ENCODE data around the gene PERM1. TPM values are rescaled to one million over a fixed set of nuclear protein-coding genes. Genes with fewer than 3 reads are reported as not detected.
"Not testable (repeated sequence)": the region's sequence is repeated elsewhere in the genome, so short reads cannot be mapped to it uniquely, and the experiment has no call there.

PERM1 gene
- total and polyA plus RNA-seq, 4 donors = 0.06 to 0.45 (median 0.15) TPM; not detected in 1

- Histone ChIP-seq H3K27me3 (ENCODE audit: control insufficient read depth in 3 of 3, insufficient read depth in 3 of 3, low read length in 2 of 3) (peaks cover 0 to 12% (median 0%) of the 10 kb centered on the region in 3 donors), H3K36me3 (ENCODE audit: control insufficient read depth in 4 of 4, insufficient read depth in 4 of 4, low read length in 4 of 4) (no peaks in the 10 kb centered on the region), H3K4me3 (no peak overlapping the region), H3K27ac (ENCODE audit: low read depth in 1 of 2, low read length in 1 of 2) (no peak overlapping the region), H3K9me3 (ENCODE audit: control insufficient read depth in 4 of 4, insufficient read depth in 3 of 4, low read length in 3 of 4) (peaks cover 0 to 8% (median 3%) of the 10 kb centered on the region in 4 donors), H3K9ac (ENCODE audit: insufficient read depth in 1 of 2, low read length in 2 of 2) (no peak overlapping the region), H3K4me1 (ENCODE audit: control insufficient read depth in 5 of 5, insufficient read depth in 5 of 5, low read length in 5 of 5) (peaks cover 0 to 9% (median 5%) of the 10 kb centered on the region in 5 donors)
- DNase-seq = no peak
- 71 to 75% methylated on average over 15 of the region's 15 CpGs for WGBS, 2 donors
- ATAC-seq (ENCODE audit: insufficient read depth, low FRiP score) = no peak
- TF ChIP-seq CTCF (IDR thresholded peaks at IDR 0.05; ENCODE audit: control extremely low read depth, extremely low read depth) = no peak
These were observed 11.6 kb upstream of the PERM1 start for GRCh38 chr1:993379-993995.

GRCh38 chr1:992362-992761, 10.5 kb upstream of the PERM1 start:
- WGBS, 2 donors = 85 to 91% methylated on average over 7 of the region's 7 CpGs
- DNase-seq (no peak), ATAC-seq (ENCODE audit: insufficient read depth, low FRiP score) (no peak)
- no peak for TF ChIP-seq CTCF (IDR thresholded peaks at IDR 0.05; ENCODE audit: control extremely low read depth, extremely low read depth)
- no peak overlapping the region for H3K4me3 ChIP-seq
- no peak overlapping the region for H3K9ac ChIP-seq (ENCODE audit: insufficient read depth in 1 of 2, low read length in 2 of 2)
- H3K4me1 ChIP-seq (ENCODE audit: control insufficient read depth in 5 of 5, insufficient read depth in 5 of 5, low read length in 5 of 5) = peaks cover 0 to 5% (median 0%) of the 10 kb centered on the region in 5 donors
- peaks cover 0 to 5% (median 0%) of the 10 kb centered on the region in 3 donors for H3K27me3 ChIP-seq (ENCODE audit: control insufficient read depth in 3 of 3, insufficient read depth in 3 of 3, low read length in 2 of 3)
- no peaks in the 10 kb centered on the region for H3K36me3 ChIP-seq (ENCODE audit: control insufficient read depth in 4 of 4, insufficient read depth in 4 of 4, low read length in 4 of 4)
- H3K9me3 ChIP-seq (ENCODE audit: control insufficient read depth in 4 of 4, insufficient read depth in 3 of 4, low read length in 3 of 4) = peaks cover 0 to 8% (median 3%) of the 10 kb centered on the region in 4 donors
- no peak overlapping the region for H3K27ac ChIP-seq (ENCODE audit: low read depth in 1 of 2, low read length in 1 of 2)

- Histone ChIP-seq H3K27ac (ENCODE audit: low read depth in 1 of 2, low read length in 1 of 2) (no peak overlapping the region), H3K27me3 (ENCODE audit: control insufficient read depth in 3 of 3, insufficient read depth in 3 of 3, low read length in 2 of 3) (peaks cover 0 to 4% (median 0%) of the 10 kb centered on the region in 3 donors), H3K4me3 (no peak overlapping the region), H3K4me1 (ENCODE audit: control insufficient read depth in 5 of 5, insufficient read depth in 5 of 5, low read length in 5 of 5) (peaks cover 0 to 5% (median 0%) of the 10 kb centered on the region in 5 donors), H3K9ac (ENCODE audit: insufficient read depth in 1 of 2, low read length in 2 of 2) (no peak overlapping the region), H3K9me3 (ENCODE audit: control insufficient read depth in 4 of 4, insufficient read depth in 3 of 4, low read length in 3 of 4) (peaks cover 0 to 8% (median 3%) of the 10 kb centered on the region in 4 donors), H3K36me3 (ENCODE audit: control insufficient read depth in 4 of 4, insufficient read depth in 4 of 4, low read length in 4 of 4) (no peaks in the 10 kb centered on the region)
- DNase-seq = no peak
- WGBS, 2 donors = 94 to 95% methylated on average over 10 of the region's 10 CpGs
- no peak for TF ChIP-seq CTCF (IDR thresholded peaks at IDR 0.05; ENCODE audit: control extremely low read depth, extremely low read depth)
- no peak for ATAC-seq (ENCODE audit: insufficient read depth, low FRiP score)
These were observed 10.0 kb upstream of the PERM1 start for GRCh38 chr1:991895-992294.

- not testable (repeated sequence) for H3K9ac ChIP-seq (ENCODE audit: insufficient read depth in 1 of 2, low read length in 2 of 2); H3K27me3 ChIP-seq (ENCODE audit: control insufficient read depth in 3 of 3, insufficient read depth in 3 of 3, low read length in 2 of 3); ATAC-seq (ENCODE audit: insufficient read depth, low FRiP score); H3K27ac ChIP-seq (ENCODE audit: low read depth in 1 of 2, low read length in 1 of 2); H3K4me1 ChIP-seq (ENCODE audit: control insufficient read depth in 5 of 5, insufficient read depth in 5 of 5, low read length in 5 of 5); H3K4me3 ChIP-seq; DNase-seq; H3K9me3 ChIP-seq (ENCODE audit: control insufficient read depth in 4 of 4, insufficient read depth in 3 of 4, low read length in 3 of 4); H3K36me3 ChIP-seq (ENCODE audit: control insufficient read depth in 4 of 4, insufficient read depth in 4 of 4, low read length in 4 of 4)
- 93 to 94% methylated on average over 6 of the region's 6 CpGs for WGBS, 2 donors
These were observed 9.4 kb upstream of the PERM1 start for GRCh38 chr1:991275-991674.

GRCh38 chr1:988061-988460, 6.2 kb upstream of the PERM1 start:
- not testable (repeated sequence) for H3K4me1 ChIP-seq (ENCODE audit: control insufficient read depth in 5 of 5, insufficient read depth in 5 of 5, low read length in 5 of 5); H3K27ac ChIP-seq (ENCODE audit: low read depth in 1 of 2, low read length in 1 of 2); ATAC-seq (ENCODE audit: insufficient read depth, low FRiP score); H3K4me3 ChIP-seq; H3K9ac ChIP-seq (ENCODE audit: insufficient read depth in 1 of 2, low read length in 2 of 2); DNase-seq; H3K9me3 ChIP-seq (ENCODE audit: control insufficient read depth in 4 of 4, insufficient read depth in 3 of 4, low read length in 3 of 4); H3K36me3 ChIP-seq (ENCODE audit: control insufficient read depth in 4 of 4, insufficient read depth in 4 of 4, low read length in 4 of 4)
- 89 to 93% methylated on average over 5 of the region's 5 CpGs for WGBS, 2 donors
- peaks cover 1 to 12% (median 4%) of the 10 kb centered on the region in 3 donors for H3K27me3 ChIP-seq (ENCODE audit: control insufficient read depth in 3 of 3, insufficient read depth in 3 of 3, low read length in 2 of 3)
